Stimulated activated CD8-positive, alpha-beta memory T cell treated with anti-CD3 and anti-CD28 coated beads, Interleukin-4, amount 100 ng/mL, for 24 hours (primary cell): Measurements from ENCODE around the gene OPRD1.
"Not testable (repeated sequence)": the region's sequence is repeated elsewhere in the genome, so short reads cannot be mapped to it uniquely, and the experiment has no call there.

ENCODE experiments used
- DNase-seq: peaks from one replicate; pipeline ENCODE4 v3.0.0-alpha.2; 2020; ENCODE audit warnings: low read depth

The OPRD1 gene

GRCh38 chr1:28801461-28801860 lies 10.5 kb upstream of the OPRD1 start:
- no peak for DNase-seq

GRCh38 chr1:28803051-28803450 lies 8.9 kb upstream of the OPRD1 start:
- DNase-seq, result no peak

- no peak for DNase-seq
These were observed 8.3 kb upstream of the OPRD1 start for GRCh38 chr1:28803662-28804061.

- DNase-seq, result no peak
These were observed 7.9 kb upstream of the OPRD1 start for GRCh38 chr1:28804071-28804470.

GRCh38 chr1:28807046-28807445 lies 4.9 kb upstream of the OPRD1 start:
- DNase-seq, result no peak

GRCh38 chr1:28807986-28808385 lies 4.0 kb upstream of the OPRD1 start:
- no peak for DNase-seq

- DNase-seq, result no peak
These were observed 603 bp upstream of the OPRD1 start for GRCh38 chr1:28811369-28811765.

- DNase-seq, result no peak
These were observed 899 bp downstream of the OPRD1 start for GRCh38 chr1:28812669-28813468.

GRCh38 chr1:28813931-28814465 lies 2.0 kb downstream of the OPRD1 start:
- no peak for DNase-seq

GRCh38 chr1:28815533-28816185 lies 3.7 kb downstream of the OPRD1 start:
- DNase-seq, result no peak

GRCh38 chr1:28817133-28817532 lies 5.2 kb downstream of the OPRD1 start:
- DNase-seq, result no peak

- no peak for DNase-seq
These were observed 7.0 kb downstream of the OPRD1 start for GRCh38 chr1:28819020-28819419.

GRCh38 chr1:28822799-28823198 lies 10.8 kb downstream of the OPRD1 start:
- DNase-seq, result no peak

GRCh38 chr1:28824061-28824460 lies 12.1 kb downstream of the OPRD1 start:
- not testable (repeated sequence) for DNase-seq

- not testable (repeated sequence) for DNase-seq
These were observed 16.4 kb downstream of the OPRD1 start for GRCh38 chr1:28828227-28828858.

GRCh38 chr1:28830814-28831213 lies 18.8 kb downstream of the OPRD1 start:
- no peak for DNase-seq

GRCh38 chr1:28832966-28833365 lies 21.0 kb downstream of the OPRD1 start:
- DNase-seq, result no peak

GRCh38 chr1:28833381-28833780 lies 21.4 kb downstream of the OPRD1 start:
- no peak for DNase-seq

GRCh38 chr1:28835237-28835650 lies 23.3 kb downstream of the OPRD1 start:
- no peak for DNase-seq

- no peak for DNase-seq
These were observed 24.5 kb downstream of the OPRD1 start for GRCh38 chr1:28836421-28836956.

GRCh38 chr1:28840928-28841544 lies 29.1 kb downstream of the OPRD1 start:
- no peak for DNase-seq
